ENCODE measurements around the gene ASH1L. TPM values are rescaled to one million over a fixed set of nuclear protein-coding genes. Genes with fewer than 3 reads are reported as not detected.
"Not testable (repeated sequence)": the region's sequence is repeated elsewhere in the genome, so short reads cannot be mapped to it uniquely, and the experiment has no call there.

Gene ASH1L
- total RNA-seq, 1 donor from 2014 or later = 65.3 TPM

GRCh38 chr1:155308493-155309422 lies 253.8 kb downstream of the ASH1L start, which contains the start of gene FDPS:
TSS of gene FDPS (plus strand) at chr1:155308866. CDS start at chr1:155309790, 924 bp downstream.
- DNase-seq (ENCODE audit: low spot score) = peak; percentile 100

DNA sequence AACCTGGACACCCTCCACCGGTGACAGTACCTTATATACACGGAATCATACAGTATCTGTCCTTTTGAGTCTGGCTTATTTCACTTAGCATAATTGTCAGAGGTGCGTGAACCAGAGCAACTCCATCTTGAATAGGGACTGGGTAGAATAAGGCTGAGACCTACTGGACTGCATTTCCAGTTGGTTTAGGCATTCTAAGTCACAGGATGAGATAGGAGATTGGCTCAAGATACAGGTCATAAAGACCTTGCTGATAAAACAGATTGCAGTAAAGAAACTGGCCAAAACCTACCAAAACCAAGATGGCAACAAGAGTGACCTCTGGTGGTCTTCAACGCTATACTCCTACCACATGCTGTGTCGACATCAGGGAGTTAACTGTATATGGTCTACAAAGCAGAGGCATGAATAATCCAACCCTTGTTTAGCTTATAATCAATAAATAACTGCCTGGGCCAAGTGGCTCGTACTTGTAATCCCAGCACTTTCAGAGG lies 255.3 kb downstream of the ASH1L start:
- DNase-seq (ENCODE audit: low spot score) = no peak

DNA sequence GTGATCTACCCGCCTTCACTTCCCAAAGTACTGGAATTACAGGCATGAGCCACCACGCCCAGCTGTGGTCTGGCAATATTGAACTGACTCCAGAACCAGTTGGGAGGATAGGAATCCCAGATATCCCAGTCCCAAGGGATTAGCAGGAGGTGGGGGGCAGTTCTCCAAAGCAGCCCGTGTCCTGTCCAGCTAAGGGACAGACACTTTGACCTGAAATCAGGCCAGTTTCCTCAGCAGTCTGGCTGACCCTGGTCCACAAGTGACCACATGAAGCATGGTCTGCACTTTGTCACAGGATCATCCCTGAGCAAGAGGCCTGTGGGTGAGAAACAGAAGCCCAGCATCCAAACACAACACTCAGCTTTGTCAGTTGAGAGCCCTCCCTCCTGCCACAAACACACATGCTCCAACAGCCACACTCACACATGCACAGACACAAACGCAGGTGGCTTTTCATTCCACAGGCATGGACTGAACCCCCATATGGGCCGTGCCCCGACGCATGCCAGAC lies 256.7 kb downstream of the ASH1L start:
- DNase-seq (ENCODE audit: low spot score) = no peak

- no peak for DNase-seq (ENCODE audit: low spot score)
Measured at GRCh38 chr1:155304558-155305063, 258.0 kb downstream of the ASH1L start.

DNA sequence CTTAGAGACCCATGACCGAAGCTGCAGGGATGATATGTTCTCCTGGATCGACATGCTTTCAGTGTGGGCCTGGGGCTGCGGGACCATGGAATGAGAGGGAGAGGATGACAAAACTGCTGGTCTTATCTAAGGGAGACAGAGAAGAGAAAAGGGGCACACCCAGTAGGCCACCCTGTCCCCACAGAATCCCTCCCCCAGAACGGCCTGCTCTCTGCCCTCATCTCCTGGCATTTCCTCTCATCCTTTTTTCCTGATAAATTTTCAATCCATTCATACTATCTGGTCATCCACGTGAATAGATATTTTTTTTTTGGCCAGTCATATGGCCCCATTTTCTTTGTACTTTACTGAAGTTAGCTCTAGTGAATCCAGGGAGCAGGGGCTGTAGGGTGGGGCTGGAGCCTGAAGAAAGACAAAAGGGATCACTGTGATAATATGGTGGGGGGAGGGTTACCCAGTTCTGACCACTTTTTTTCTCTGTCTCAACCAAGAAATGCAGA lies 261.2 kb downstream of the ASH1L start, which contains the start of gene PKLR:
Gene PKLR, minus strand, starts transcription at position 97 of the 500 bp plus-strand sequence. Its CDS starts 43 bp downstream, at position 54.
- no peak for DNase-seq (ENCODE audit: low spot score)

GRCh38 chr1:155300553-155301329 lies 261.9 kb downstream of the ASH1L start:
- DNase-seq (ENCODE audit: low spot score) = no peak

GRCh38 chr1:155300024-155300423 lies 262.6 kb downstream of the ASH1L start:
- no peak for DNase-seq (ENCODE audit: low spot score)

GRCh38 chr1:155297384-155297783 lies 265.2 kb downstream of the ASH1L start:
- no peak for DNase-seq (ENCODE audit: low spot score)

GRCh38 chr1:155296661-155297060 lies 265.9 kb downstream of the ASH1L start:
- DNase-seq (ENCODE audit: low spot score) = no peak

GRCh38 chr1:155295942-155296267 lies 266.7 kb downstream of the ASH1L start:
- no peak for DNase-seq (ENCODE audit: low spot score)

- DNase-seq (ENCODE audit: low spot score) = no peak
Measured at GRCh38 chr1:155295183-155295941, 267.2 kb downstream of the ASH1L start.

DNA sequence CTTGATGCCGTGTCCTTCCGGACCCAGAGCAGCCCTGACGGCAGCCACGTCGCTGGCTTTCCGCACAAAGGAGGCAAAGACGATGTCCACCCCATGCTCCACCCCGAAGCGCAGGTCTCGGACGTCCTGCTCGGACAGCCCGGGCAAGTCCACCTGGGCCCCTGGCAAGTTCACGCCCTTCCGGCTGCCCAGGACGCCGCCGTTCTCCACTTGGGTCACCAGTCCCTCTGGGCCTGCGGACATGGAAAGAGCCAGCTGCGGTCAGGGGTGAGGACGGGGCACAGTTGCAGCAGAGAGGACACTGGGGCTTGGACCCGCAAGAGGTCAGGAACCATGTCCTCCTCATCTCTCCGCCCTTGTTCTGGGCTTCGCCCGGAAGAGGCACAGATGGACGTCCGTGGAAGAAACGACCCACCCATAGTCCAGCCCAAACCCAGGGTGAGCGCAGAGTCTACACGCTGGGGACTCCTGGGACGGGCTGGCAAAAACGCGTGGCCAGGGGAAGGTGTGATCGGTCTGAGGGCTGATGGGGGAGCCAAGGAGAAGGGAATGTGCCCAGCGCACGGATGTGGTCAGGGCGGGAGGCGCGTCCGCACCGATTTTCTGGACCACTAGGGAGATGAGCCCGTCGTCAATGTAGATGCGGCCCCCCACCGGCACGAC lies 268.0 kb downstream of the ASH1L start:
- no peak for DNase-seq (ENCODE audit: low spot score)

- no peak for DNase-seq (ENCODE audit: low spot score)
Measured at GRCh38 chr1:155293086-155293749, 269.4 kb downstream of the ASH1L start.

GRCh38 chr1:155291006-155291405 lies 271.6 kb downstream of the ASH1L start:
- not testable (repeated sequence) for DNase-seq (ENCODE audit: low spot score)

- DNase-seq (ENCODE audit: low spot score) = no peak
Measured at GRCh38 chr1:155287987-155288543, 274.5 kb downstream of the ASH1L start.

DNA sequence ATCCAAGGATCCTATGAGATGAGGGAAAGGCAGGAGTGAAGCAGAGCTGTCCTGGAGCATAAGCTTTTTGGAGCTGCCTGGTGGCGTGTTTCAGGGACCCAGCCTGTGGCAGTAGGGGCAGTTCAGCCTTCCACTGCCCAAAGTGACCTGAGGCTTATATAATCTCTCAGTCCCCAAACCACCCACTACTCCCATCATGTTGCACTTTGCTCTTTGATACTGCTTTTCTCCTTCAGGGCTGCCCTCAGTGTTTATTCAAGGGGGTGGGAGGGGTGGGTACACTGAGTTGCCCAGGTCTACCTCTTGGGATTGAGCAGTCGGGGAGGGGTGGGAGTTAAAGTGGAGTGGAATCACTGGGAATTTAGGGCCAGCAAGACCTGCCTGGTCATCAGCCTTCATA lies 276.1 kb downstream of the ASH1L start:
- no peak for DNase-seq (ENCODE audit: low spot score)

GRCh38 chr1:155285631-155286044 lies 277.0 kb downstream of the ASH1L start:
- DNase-seq (ENCODE audit: low spot score) = no peak

All from mesenteric fat pad (tissue), 1 donor.